Measurements from ENCODE around the gene FAM184B.

GRCh38 chr4:17771284-17771908 lies 10.0 kb downstream of the FAM184B start:
- TF ChIP-seq CTCF (conservative IDR thresholded peaks at IDR 0.05; ENCODE audit: low read depth, low read length) (no peak), USF2 (IDR thresholded peaks at IDR 0.05; ENCODE audit: low read depth, low read length) (no peak), POLR2A (IDR thresholded peaks at IDR 0.05; ENCODE audit: low read depth, low read length) (no peak), MAFK (IDR thresholded peaks at IDR 0.05; ENCODE audit: low read depth, low read length) (no peak), CEBPB (IDR thresholded peaks at IDR 0.05; ENCODE audit: low read depth, low read length) (no peak), CHD1 (IDR thresholded peaks at IDR 0.05; ENCODE audit: low read depth, low read length) (no peak), SMC3 (IDR thresholded peaks at IDR 0.05; ENCODE audit: low read depth, low read length) (no peak), RAD21 (IDR thresholded peaks at IDR 0.05; ENCODE audit: low read length) (no peak), RFX5 (IDR thresholded peaks at IDR 0.05; ENCODE audit: low read depth, low read length) (no peak), MAZ (IDR thresholded peaks at IDR 0.05; ENCODE audit: borderline replicate concordance, low read depth, low read length) (no peak), RCOR1 (IDR thresholded peaks at IDR 0.05; ENCODE audit: insufficient replicate concordance, low read length) (no peak), ELK1 (IDR thresholded peaks at IDR 0.05; ENCODE audit: borderline replicate concordance, low read depth, low read length) (no peak)
